ENCODE data around the gene RAB4A.
A peak's percentile ranks its signal among the peaks of the same experiment; 100 is the strongest.

RAB4A gene

DNA sequence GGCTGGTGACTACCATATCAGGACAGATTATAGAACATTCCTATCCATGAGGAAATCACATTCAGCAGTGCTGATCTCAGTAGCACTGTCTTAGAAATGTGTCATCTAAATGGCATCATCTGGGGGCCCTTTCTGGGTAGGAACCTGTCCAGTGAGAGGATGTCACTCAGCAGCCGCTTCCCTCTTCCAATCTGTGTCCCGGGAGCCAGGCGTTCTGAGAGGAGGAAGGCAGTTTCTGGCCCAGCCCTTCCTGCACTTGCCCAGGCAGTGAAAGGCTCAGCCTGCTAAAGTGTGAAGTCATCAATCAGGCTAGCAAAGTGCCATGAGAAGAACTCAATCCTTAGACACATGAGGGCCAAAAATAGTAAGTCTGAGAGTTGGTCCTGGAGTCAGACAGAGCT lies 25.6 kb downstream of the RAB4A start:
- whole genome bisulfite sequencing, 2 experiments: 90 to 97% methylated on average over 3 of the region's 3 CpGs
- no peaks in the 10 kb centered on the region for H3K9me3 ChIP-seq (ENCODE audit: control insufficient read depth, low read length)
- no peaks in the 10 kb centered on the region for H3K4me1 ChIP-seq (ENCODE audit: control insufficient read depth, insufficient read depth, low read length)
- no peak overlapping the region for H3K4me3 ChIP-seq (ENCODE audit: insufficient read depth, low read depth, low read length)
- peak overlapping the region; percentile 2 for H3K27ac ChIP-seq (ENCODE audit: insufficient read depth, low read depth, low read length, poor library complexity, severe bottlenecking)
- H3K27me3 ChIP-seq (ENCODE audit: control insufficient read depth, insufficient read depth, low read length, poor library complexity, severe bottlenecking): no peaks in the 10 kb centered on the region
- peaks cover 12% of the 10 kb centered on the region for H3K36me3 ChIP-seq (ENCODE audit: control insufficient read depth, insufficient read depth, low read length)

DNA sequence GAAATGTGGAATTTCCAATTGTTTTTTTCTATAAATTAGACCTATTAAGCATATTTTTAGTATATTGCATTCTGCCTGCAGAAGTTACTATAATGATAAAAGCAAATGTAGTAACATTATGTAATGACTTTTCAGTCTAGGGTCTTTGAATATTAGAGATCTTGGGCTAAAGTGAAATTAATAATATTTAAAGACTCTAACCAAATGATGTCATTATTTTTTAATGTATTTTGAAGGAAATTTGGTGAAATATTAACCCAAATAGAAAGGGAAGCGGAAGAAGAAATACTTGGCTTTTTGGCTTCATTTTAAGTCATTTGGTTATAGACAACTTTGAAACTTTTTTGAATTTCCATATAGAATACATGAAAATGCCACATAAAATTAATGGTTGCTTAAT lies 26.8 kb downstream of the RAB4A start:
- H3K36me3 ChIP-seq (ENCODE audit: control insufficient read depth, insufficient read depth, low read length): peaks cover 12% of the 10 kb centered on the region
- 100% methylated on average over 1 of the region's 1 CpG; no CpG with 5 or more reads in 1 of the 2 experiments for WGBS, 2 experiments
- no peaks in the 10 kb centered on the region for H3K4me1 ChIP-seq (ENCODE audit: control insufficient read depth, insufficient read depth, low read length)
- no peaks in the 10 kb centered on the region for H3K9me3 ChIP-seq (ENCODE audit: control insufficient read depth, low read length)
- no peaks in the 10 kb centered on the region for H3K27me3 ChIP-seq (ENCODE audit: control insufficient read depth, insufficient read depth, low read length, poor library complexity, severe bottlenecking)
- no peak overlapping the region for H3K27ac ChIP-seq (ENCODE audit: insufficient read depth, low read depth, low read length, poor library complexity, severe bottlenecking)
- no peak overlapping the region for H3K4me3 ChIP-seq (ENCODE audit: insufficient read depth, low read depth, low read length)

DNA sequence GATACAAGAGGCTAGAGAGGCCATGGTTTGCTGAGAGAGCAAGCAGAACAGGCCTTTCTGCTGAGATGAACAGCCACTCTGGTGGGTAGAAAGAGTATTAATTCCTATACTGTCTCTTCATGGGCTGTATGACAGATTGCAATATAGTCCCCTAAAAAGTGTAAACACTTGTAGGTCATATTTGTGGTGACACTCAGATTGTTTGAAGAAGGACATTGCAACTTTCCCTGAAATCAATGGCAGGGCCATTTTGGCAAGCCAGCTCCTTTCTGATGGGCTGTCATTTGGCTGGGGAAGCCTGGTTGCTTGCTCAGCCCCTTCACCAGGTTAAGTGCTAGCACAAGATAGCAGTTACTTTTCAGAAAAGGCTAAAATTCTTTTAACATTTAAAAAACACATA lies 27.5 kb downstream of the RAB4A start:
- Histone ChIP-seq H3K4me1 (ENCODE audit: control insufficient read depth, insufficient read depth, low read length) (no peaks in the 10 kb centered on the region), H3K27me3 (ENCODE audit: control insufficient read depth, insufficient read depth, low read length, poor library complexity, severe bottlenecking) (no peaks in the 10 kb centered on the region), H3K36me3 (ENCODE audit: control insufficient read depth, insufficient read depth, low read length) (peaks cover 12% of the 10 kb centered on the region), H3K9me3 (ENCODE audit: control insufficient read depth, low read length) (no peaks in the 10 kb centered on the region), H3K27ac (ENCODE audit: insufficient read depth, low read depth, low read length, poor library complexity, severe bottlenecking) (no peak overlapping the region), H3K4me3 (ENCODE audit: insufficient read depth, low read depth, low read length) (no peak overlapping the region)

DNA sequence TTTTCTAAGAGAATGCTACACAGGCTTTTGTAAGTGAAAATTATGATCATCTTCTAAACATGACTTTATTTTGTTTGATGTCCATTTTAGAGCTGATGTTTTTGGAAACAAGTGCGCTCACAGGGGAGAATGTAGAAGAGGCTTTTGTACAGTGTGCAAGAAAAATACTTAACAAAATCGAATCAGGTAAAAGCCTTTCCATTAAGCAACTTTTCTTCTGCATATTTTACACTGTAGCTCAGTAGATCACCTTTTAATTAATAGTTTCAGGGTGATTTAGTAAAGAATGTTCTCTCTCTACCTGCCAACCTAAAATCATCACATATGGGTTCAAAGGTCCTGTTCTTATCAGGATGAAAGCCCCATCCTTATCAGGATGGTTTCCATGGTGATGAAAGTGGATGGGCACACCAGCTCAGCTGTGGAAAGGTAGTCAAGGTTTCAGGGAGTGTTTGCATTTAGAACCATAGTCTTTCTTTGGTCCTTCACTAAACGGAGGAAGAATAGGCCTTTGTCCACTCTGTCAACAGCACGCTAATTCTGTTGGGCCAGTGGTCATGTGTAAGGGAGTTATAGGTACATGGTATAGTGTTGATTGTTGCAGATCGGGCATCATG lies 28.1 kb downstream of the RAB4A start:
- Histone ChIP-seq H3K4me3 (ENCODE audit: insufficient read depth, low read depth, low read length) (no peak overlapping the region), H3K27ac (ENCODE audit: insufficient read depth, low read depth, low read length, poor library complexity, severe bottlenecking) (no peak overlapping the region), H3K4me1 (ENCODE audit: control insufficient read depth, insufficient read depth, low read length) (no peaks in the 10 kb centered on the region), H3K27me3 (ENCODE audit: control insufficient read depth, insufficient read depth, low read length, poor library complexity, severe bottlenecking) (no peaks in the 10 kb centered on the region), H3K9me3 (ENCODE audit: control insufficient read depth, low read length) (no peaks in the 10 kb centered on the region), H3K36me3 (ENCODE audit: control insufficient read depth, insufficient read depth, low read length) (peaks cover 12% of the 10 kb centered on the region)
- 94 to 100% methylated on average over 4 to 5 of the region's 5 CpGs for WGBS, 2 experiments

DNA sequence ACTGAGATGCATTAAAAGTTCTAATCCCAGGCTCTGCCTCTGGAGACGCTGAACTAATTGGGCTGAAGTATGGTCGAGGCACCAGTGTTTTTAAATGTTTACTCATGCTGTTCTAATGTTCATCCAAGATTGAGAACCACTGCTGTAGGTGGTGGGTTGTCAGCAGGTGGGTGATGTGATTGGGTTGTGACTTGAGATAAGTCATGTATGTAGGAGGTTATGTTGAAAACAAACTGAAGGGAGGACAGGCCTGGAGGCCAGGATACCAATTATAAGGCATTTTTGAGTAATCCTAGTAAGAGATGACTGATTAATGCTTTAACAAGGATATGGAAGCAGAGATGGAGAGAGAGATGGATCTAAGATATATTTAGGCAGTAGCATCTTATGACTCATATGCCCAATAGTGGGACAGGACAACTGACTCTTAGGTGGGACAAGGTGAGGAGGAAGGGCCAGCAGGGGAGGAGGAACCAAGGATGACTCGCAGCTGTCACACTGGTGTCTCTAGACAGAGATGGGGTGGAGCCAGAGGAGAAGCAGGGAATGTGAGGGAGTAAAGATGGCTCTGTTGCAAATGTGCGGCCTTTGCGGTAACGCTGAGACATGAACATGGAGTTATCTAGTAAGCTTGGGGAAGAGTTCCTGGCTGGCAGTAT lies 29.3 kb downstream of the RAB4A start:
- Histone ChIP-seq H3K36me3 (ENCODE audit: control insufficient read depth, insufficient read depth, low read length) (peaks cover 12% of the 10 kb centered on the region), H3K27me3 (ENCODE audit: control insufficient read depth, insufficient read depth, low read length, poor library complexity, severe bottlenecking) (no peaks in the 10 kb centered on the region), H3K4me1 (ENCODE audit: control insufficient read depth, insufficient read depth, low read length) (no peaks in the 10 kb centered on the region), H3K27ac (ENCODE audit: insufficient read depth, low read depth, low read length, poor library complexity, severe bottlenecking) (no peak overlapping the region), H3K9me3 (ENCODE audit: control insufficient read depth, low read length) (no peaks in the 10 kb centered on the region), H3K4me3 (ENCODE audit: insufficient read depth, low read depth, low read length) (no peak overlapping the region)
- WGBS, 2 experiments: 78% methylated on average over 6 of the region's 6 CpGs

DNA sequence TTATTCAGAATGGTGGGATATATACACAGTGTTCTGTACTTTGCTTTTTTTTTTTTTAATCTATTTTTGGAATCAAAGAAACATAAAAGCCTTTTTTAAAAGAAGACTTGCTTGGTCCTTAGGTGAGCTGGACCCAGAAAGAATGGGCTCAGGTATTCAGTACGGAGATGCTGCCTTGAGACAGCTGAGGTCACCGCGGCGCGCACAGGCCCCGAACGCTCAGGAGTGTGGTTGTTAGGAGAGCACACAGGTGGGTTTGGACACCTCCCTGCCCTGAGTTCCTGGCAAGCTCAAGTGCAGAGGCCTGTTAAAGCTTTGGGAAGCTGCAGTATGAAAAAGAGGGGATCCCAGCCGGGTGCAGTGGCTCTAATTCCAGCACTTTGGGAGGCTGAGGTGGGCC lies 31.8 kb downstream of the RAB4A start:
- Histone ChIP-seq H3K4me1 (ENCODE audit: control insufficient read depth, insufficient read depth, low read length) (no peaks in the 10 kb centered on the region), H3K36me3 (ENCODE audit: control insufficient read depth, insufficient read depth, low read length) (peaks cover 12% of the 10 kb centered on the region), H3K9me3 (ENCODE audit: control insufficient read depth, low read length) (no peaks in the 10 kb centered on the region), H3K27me3 (ENCODE audit: control insufficient read depth, insufficient read depth, low read length, poor library complexity, severe bottlenecking) (no peaks in the 10 kb centered on the region), H3K27ac (ENCODE audit: insufficient read depth, low read depth, low read length, poor library complexity, severe bottlenecking) (no peak overlapping the region), H3K4me3 (ENCODE audit: insufficient read depth, low read depth, low read length) (no peak overlapping the region)
- WGBS, 2 experiments: 95 to 97% methylated on average over 8 of the region's 8 CpGs

DNA sequence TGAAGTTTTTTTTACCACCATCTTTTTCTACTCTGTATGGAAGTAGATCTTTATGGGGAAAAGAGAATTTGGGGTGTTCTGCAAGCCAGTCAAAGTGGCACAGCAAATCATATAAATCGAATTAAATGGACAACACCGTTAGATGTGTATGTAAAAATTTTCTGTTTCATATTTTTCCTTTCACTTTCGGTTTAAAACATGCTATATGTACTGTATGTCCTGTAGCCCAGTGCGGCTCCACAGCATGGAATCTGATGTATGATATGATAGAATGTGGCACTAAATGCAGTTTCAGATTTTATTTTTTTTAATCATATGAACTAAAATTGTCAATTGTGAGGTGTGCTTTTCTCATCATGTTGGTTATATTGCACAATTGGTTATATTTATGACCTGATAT lies 32.9 kb downstream of the RAB4A start:
- Histone ChIP-seq H3K9me3 (ENCODE audit: control insufficient read depth, low read length) (no peaks in the 10 kb centered on the region), H3K4me1 (ENCODE audit: control insufficient read depth, insufficient read depth, low read length) (no peaks in the 10 kb centered on the region), H3K27me3 (ENCODE audit: control insufficient read depth, insufficient read depth, low read length, poor library complexity, severe bottlenecking) (no peaks in the 10 kb centered on the region), H3K4me3 (ENCODE audit: insufficient read depth, low read depth, low read length) (no peak overlapping the region), H3K27ac (ENCODE audit: insufficient read depth, low read depth, low read length, poor library complexity, severe bottlenecking) (no peak overlapping the region), H3K36me3 (ENCODE audit: control insufficient read depth, insufficient read depth, low read length) (peaks cover 12% of the 10 kb centered on the region)
- 93 to 100% methylated on average over 3 to 4 of the region's 4 CpGs for WGBS, 2 experiments

DNA sequence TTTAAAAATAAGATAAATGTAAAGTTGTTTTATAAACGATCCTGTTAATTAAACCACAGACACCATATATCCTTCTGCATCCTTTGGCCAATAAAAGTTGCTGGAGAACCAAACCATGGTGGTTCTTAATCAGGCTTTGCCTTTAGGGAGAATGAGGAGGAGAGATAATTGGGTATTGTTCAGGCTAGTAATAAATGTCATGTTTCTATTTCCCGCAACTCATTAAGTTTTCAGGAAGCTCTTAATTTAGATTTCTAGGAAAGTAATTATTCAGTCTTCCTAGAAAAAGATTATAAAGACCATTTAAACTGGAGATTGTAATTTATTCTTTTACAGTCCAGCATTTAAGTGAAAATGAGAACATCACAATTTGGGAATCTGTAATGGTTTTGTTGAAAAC lies 34.5 kb downstream of the RAB4A start:
- Histone ChIP-seq H3K36me3 (ENCODE audit: control insufficient read depth, insufficient read depth, low read length) (peaks cover 3% of the 10 kb centered on the region), H3K9me3 (ENCODE audit: control insufficient read depth, low read length) (no peaks in the 10 kb centered on the region), H3K4me3 (ENCODE audit: insufficient read depth, low read depth, low read length) (no peak overlapping the region), H3K27ac (ENCODE audit: insufficient read depth, low read depth, low read length, poor library complexity, severe bottlenecking) (no peak overlapping the region), H3K4me1 (ENCODE audit: control insufficient read depth, insufficient read depth, low read length) (no peaks in the 10 kb centered on the region), H3K27me3 (ENCODE audit: control insufficient read depth, insufficient read depth, low read length, poor library complexity, severe bottlenecking) (no peaks in the 10 kb centered on the region)
- WGBS, 2 experiments: 100% methylated on average over 1 of the region's 2 CpGs; no CpG with 5 or more reads in 1 of the 2 experiments

DNA sequence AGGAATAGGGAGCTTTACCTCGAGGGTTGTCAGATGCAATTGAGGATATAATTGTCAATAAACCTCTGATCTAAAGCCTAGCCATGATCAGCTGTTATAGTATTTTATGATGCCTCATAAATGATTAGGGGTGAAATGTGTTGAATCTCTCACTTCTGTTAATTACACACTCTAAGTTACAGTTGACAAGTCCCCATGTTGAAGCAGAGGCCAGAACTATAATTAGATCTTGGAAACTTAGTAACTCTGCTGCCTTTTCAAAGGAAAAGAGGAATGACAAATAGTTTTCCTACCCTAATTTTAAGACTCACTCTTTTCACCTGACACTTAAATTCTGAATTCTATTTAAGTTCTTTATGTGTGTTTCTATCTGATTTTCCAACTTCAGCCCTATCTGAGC lies 38.2 kb downstream of the RAB4A start:
- H3K4me3 ChIP-seq (ENCODE audit: insufficient read depth, low read depth, low read length): no peak overlapping the region
- no peak overlapping the region for H3K27ac ChIP-seq (ENCODE audit: insufficient read depth, low read depth, low read length, poor library complexity, severe bottlenecking)
- H3K36me3 ChIP-seq (ENCODE audit: control insufficient read depth, insufficient read depth, low read length): peaks cover 3% of the 10 kb centered on the region
- H3K4me1 ChIP-seq (ENCODE audit: control insufficient read depth, insufficient read depth, low read length): no peaks in the 10 kb centered on the region
- no peaks in the 10 kb centered on the region for H3K9me3 ChIP-seq (ENCODE audit: control insufficient read depth, low read length)
- no peaks in the 10 kb centered on the region for H3K27me3 ChIP-seq (ENCODE audit: control insufficient read depth, insufficient read depth, low read length, poor library complexity, severe bottlenecking)
- 94 to 100% methylated on average over 1 of the region's 1 CpG for WGBS, 2 experiments

DNA sequence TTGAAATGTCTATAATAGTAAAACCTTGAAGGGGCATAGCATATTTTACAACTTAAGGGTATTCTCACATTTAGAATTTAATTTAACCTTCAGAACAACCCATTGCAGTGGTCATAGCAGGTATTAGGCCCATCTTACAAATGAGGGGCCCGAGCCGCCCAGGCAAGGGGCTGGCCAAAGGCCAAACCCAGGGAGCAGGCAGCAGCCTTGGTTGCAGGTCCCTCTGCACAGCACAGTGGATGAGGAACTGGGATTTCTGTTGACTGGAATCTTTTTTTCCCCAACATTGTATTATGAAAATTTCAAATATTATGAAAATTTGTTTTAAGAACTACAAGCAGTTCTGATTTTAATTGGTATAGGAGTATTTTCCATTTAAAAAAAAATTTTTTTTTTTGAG lies 38.8 kb downstream of the RAB4A start:
- H3K36me3 ChIP-seq (ENCODE audit: control insufficient read depth, insufficient read depth, low read length): peaks cover 3% of the 10 kb centered on the region

More for the DNA sequence above, 38.8 kb downstream of the RAB4A start:
- Histone ChIP-seq H3K4me3 (ENCODE audit: insufficient read depth, low read depth, low read length) (no peak overlapping the region), H3K27me3 (ENCODE audit: control insufficient read depth, insufficient read depth, low read length, poor library complexity, severe bottlenecking) (no peaks in the 10 kb centered on the region), H3K9me3 (ENCODE audit: control insufficient read depth, low read length) (no peaks in the 10 kb centered on the region), H3K4me1 (ENCODE audit: control insufficient read depth, insufficient read depth, low read length) (no peaks in the 10 kb centered on the region), H3K27ac (ENCODE audit: insufficient read depth, low read depth, low read length, poor library complexity, severe bottlenecking) (no peak overlapping the region)
- 95 to 100% methylated on average over 2 of the region's 2 CpGs for WGBS, 2 experiments

All from ectodermal cell (in vitro differentiated cells).